Gastrocnemius medialis (tissue), 4 donors: ENCODE results near the gene PSMD2. TPM values are rescaled to one million over a fixed set of nuclear protein-coding genes. Genes with fewer than 3 reads are reported as not detected.

Experiments used
- ATAC-seq, 2 donors: fragments of 150-250 bp; one replicate each; pipeline ENCODE4 v1.9.1; 2016
- DNase-seq, 2 donors: peaks; one replicate each; pipeline ENCODE4 v3.0.0-alpha.2; 2019
- H3K27ac ChIP-seq, 4 donors: fragments of 200-600 bp; sonication (generic); 1 replicate in 1 of 4; 2 replicates in 3 of 4; pipeline ENCODE4 v1.5.1; 2016 to 2018; ENCODE audit warnings: mild to moderate bottlenecking in 2 of 4, moderate library complexity in 1 of 4
- H3K27me3 ChIP-seq, 3 donors: fragments of 200-600 bp; sonication (generic) in 2 of 3; 1 replicate in 1 of 3; 2 replicates in 2 of 3; pipeline versions ENCODE4 v1.5.1 to v1.6.0; 2016 to 2019; ENCODE audit warnings: mild to moderate bottlenecking in 1 of 3, moderate library complexity in 1 of 3
- H3K36me3 ChIP-seq, 2 donors: fragments of 200-600 bp; sonication (generic) in 1 of 2; one replicate each; pipeline ENCODE4 v1.5.1; 2017 to 2018
- H3K4me1 ChIP-seq, 2 donors: fragments of 200-600 bp; sonication (generic) in 1 of 2; one replicate each; pipeline ENCODE4 v1.5.1; 2016 to 2017; ENCODE audit warnings: mild to moderate bottlenecking in 2 of 2
- H3K4me3 ChIP-seq, 4 donors: fragments of 200-600 bp; sonication (generic) in 3 of 4; 1 replicate in 1 of 4; 2 replicates in 3 of 4; pipeline ENCODE4 v1.5.1; 2016 to 2019; ENCODE audit warnings: mild to moderate bottlenecking in 2 of 4
- H3K9me3 ChIP-seq, 3 donors: fragments of 200-600 bp; sonication (generic) in 2 of 3; 1 replicate in 1 of 3; 2 replicates in 2 of 3; pipeline ENCODE4 v1.5.1; 2016 to 2019
- POLR2A ChIP-seq, 2 donors: fragments of 450-650 bp; IDR thresholded peaks; one replicate each; pipeline ENCODE4 v1.6.1; 2017; ENCODE audit warnings: antibody characterized with exemption in 2 of 2, mild to moderate bottlenecking in 2 of 2, moderate library complexity in 2 of 2
- in situ Hi-C, 4 donors: fragments of 200-750 bp; cut with MboI; loops; one replicate each; pipeline versions ENCODE4 v1.15.0 to v1.8.0; 2017; ENCODE audit warnings: low sequenced_read_pairs in 4 of 4
- intact Hi-C: fragments of 100-400 bp; cut with DNase I; formaldehyde crosslinking; loops from one replicate; pipeline ENCODE4 v1.15.1; 2023; ENCODE audit warnings: low total_unique reads
- total RNA-seq, 4 donors: library from RNA; depleted of rRNA; stranded (reverse); fragments of >200 nt; gene quantifications; one replicate each; pipeline versions ENCODE4 v1.1.0 to v1.2.3, GENCODE V29; 2016
- TF ChIP-seq, protein P1 (sequence below), 5 experiments: fragments of 450-650 bp in 3 of 5; fragments of 200-600 bp in 2 of 5; sonication (generic) in 2 of 5; IDR thresholded peaks in 4 of 5; conservative IDR thresholded peaks in 1 of 5; 1 replicate in 4 of 5; 2 replicates in 1 of 5; pipeline ENCODE4 v1.5.1; 2016 to 2019; ENCODE audit warnings: antibody characterized with exemption in 5 of 5, mild to moderate bottlenecking in 3 of 5, moderate library complexity in 3 of 5

Gene PSMD2
- total RNA-seq, 4 donors from 2014 or later = 560 to 831 (median 720) TPM

DNA sequence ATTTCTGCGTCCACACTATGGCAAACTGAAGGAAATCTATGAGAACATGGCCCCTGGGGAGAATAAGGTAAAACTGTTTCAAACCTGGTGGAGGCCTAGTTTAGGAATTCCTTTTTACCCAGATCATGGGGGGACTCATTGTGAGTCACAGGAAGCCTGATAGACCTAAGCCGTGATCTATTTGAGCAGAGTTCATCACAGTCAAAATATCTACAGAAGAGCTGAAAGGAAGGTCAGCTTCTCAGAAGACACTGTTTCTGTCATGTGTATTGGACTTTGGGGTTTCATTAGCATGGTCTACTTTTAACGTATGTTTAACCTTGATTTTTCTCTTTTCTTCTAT lies 1.3 kb downstream of the PSMD2 start:
- in situ Hi-C loops (no loop called here), intact Hi-C loops (no loop called here)
- Histone ChIP-seq H3K4me1 (peaks cover 14 to 18% of the 10 kb centered on the region in 2 donors), H3K4me3 (peak overlapping the region; percentile 70 to 93 (median 76)), H3K27ac (peak overlapping the region; percentile 81 to 93 (median 86)), H3K9me3 (no peaks in the 10 kb centered on the region), H3K36me3 (peaks cover 18 to 53% of the 10 kb centered on the region in 2 donors), H3K27me3 (no peaks in the 10 kb centered on the region)
- ATAC-seq = no peak
- DNase-seq = no peak
- TF ChIP-seq, protein P1, sequence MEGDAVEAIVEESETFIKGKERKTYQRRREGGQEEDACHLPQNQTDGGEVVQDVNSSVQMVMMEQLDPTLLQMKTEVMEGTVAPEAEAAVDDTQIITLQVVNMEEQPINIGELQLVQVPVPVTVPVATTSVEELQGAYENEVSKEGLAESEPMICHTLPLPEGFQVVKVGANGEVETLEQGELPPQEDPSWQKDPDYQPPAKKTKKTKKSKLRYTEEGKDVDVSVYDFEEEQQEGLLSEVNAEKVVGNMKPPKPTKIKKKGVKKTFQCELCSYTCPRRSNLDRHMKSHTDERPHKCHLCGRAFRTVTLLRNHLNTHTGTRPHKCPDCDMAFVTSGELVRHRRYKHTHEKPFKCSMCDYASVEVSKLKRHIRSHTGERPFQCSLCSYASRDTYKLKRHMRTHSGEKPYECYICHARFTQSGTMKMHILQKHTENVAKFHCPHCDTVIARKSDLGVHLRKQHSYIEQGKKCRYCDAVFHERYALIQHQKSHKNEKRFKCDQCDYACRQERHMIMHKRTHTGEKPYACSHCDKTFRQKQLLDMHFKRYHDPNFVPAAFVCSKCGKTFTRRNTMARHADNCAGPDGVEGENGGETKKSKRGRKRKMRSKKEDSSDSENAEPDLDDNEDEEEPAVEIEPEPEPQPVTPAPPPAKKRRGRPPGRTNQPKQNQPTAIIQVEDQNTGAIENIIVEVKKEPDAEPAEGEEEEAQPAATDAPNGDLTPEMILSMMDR (IDR thresholded peaks at IDR 0.05 in 4 of 5, conservative IDR thresholded peaks at IDR 0.05 in 1 of 5) = no peak
- TF ChIP-seq POLR2A (IDR thresholded peaks at IDR 0.05) = no peak

DNA sequence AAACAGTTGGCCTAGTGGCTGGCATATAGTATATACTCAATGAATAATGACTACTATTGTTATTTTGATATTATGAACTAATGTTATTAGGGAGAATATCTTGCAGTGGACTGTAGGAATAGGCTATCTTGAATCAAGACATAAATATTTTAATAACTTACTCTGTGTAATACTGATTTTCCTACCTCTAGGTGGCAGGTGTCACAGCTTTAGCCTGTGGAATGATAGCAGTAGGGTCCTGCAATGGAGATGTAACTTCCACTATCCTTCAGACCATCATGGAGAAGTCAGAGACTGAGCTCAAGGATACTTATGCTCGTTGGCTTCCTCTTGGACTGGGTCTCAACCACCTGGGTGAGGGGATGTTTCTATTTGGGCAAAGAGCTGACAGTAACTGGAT lies 6.5 kb downstream of the PSMD2 start:
- H3K27ac ChIP-seq = no peak overlapping the region
- H3K27me3 ChIP-seq = no peaks in the 10 kb centered on the region
- no peaks in the 10 kb centered on the region for H3K9me3 ChIP-seq
- peaks cover 22 to 90% of the 10 kb centered on the region in 2 donors for H3K36me3 ChIP-seq
- ATAC-seq (peak in 1 of 2 donors; percentile 49), DNase-seq (no peak)
- peaks cover 5 to 8% of the 10 kb centered on the region in 2 donors for H3K4me1 ChIP-seq
- intact Hi-C loops = no loop called here
- in situ Hi-C loops = no loop called here
- TF ChIP-seq, protein P1 (IDR thresholded peaks at IDR 0.05 in 4 of 5, conservative IDR thresholded peaks at IDR 0.05 in 1 of 5) = peak in 2 of 5 experiments; percentile 14 to 18
- no peak for TF ChIP-seq POLR2A (IDR thresholded peaks at IDR 0.05)
- no peak overlapping the region for H3K4me3 ChIP-seq

DNA sequence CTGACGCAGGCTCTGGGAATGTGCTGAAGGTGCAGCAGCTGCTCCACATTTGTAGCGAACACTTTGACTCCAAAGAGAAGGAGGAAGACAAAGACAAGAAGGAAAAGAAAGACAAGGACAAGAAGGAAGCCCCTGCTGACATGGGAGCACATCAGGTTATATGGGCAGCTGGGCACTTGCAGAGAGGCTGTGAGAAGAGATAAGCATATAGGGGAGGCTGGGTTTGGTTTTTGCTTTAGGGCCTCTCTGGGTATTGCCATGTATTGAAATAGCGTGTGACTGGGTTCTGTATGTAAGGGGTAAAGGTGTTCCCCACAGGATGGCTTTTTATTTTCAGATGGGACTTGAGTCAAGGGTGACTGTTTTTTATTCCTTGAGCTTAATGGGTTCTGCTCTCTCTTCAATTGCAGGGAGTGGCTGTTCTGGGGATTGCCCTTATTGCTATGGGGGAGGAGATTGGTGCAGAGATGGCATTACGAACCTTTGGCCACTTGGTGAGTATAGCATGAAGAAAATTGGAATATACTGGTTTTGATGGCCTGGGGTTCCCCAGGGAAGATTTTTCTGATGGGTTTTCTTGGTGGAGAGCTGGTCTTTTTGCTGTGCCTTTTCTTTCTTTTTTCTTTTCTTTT lies 7.4 kb downstream of the PSMD2 start:
- H3K4me3 ChIP-seq = no peak overlapping the region
- H3K36me3 ChIP-seq = peaks cover 20 to 81% of the 10 kb centered on the region in 2 donors
- no peaks in the 10 kb centered on the region for H3K27me3 ChIP-seq
- no peaks in the 10 kb centered on the region for H3K9me3 ChIP-seq
- in situ Hi-C loops = no loop called here
- no peak overlapping the region for H3K27ac ChIP-seq
- H3K4me1 ChIP-seq = peaks cover 0 to 2% of the 10 kb centered on the region in 2 donors
- intact Hi-C loops = no loop called here
- no peak for TF ChIP-seq POLR2A (IDR thresholded peaks at IDR 0.05)
- TF ChIP-seq, protein P1 (IDR thresholded peaks at IDR 0.05 in 4 of 5, conservative IDR thresholded peaks at IDR 0.05 in 1 of 5) = no peak
- ATAC-seq = no peak
- DNase-seq = no peak

DNA sequence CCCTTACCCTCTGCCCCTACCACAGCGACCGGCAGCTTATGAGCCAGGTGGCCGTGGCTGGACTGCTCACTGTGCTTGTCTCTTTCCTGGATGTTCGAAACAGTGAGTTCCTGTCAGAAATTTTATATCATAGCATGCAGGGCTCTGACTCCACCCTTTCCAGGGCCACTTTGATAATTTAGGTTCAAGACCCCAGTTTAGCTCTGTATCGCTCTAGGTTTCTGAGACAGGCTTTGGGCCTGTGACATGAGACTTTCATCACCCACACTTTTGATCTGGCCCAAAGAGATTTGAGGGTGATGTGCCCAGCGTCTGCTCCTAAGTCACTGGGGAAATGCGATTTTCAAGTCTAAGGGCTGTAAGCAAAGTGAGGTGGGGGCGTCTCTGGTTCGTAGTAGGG lies 8.9 kb downstream of the PSMD2 start:
- Histone ChIP-seq H3K4me3 (no peak overlapping the region), H3K27me3 (no peaks in the 10 kb centered on the region), H3K9me3 (no peaks in the 10 kb centered on the region), H3K27ac (no peak overlapping the region), H3K36me3 (peaks cover 16 to 66% of the 10 kb centered on the region in 2 donors), H3K4me1 (no peaks in the 10 kb centered on the region)
- in situ Hi-C loops (no loop called here), intact Hi-C loops (no loop called here)
- TF ChIP-seq, protein P1 (IDR thresholded peaks at IDR 0.05 in 4 of 5, conservative IDR thresholded peaks at IDR 0.05 in 1 of 5) = no peak
- TF ChIP-seq POLR2A (IDR thresholded peaks at IDR 0.05) = no peak
- DNase-seq (no peak), ATAC-seq (no peak)

DNA sequence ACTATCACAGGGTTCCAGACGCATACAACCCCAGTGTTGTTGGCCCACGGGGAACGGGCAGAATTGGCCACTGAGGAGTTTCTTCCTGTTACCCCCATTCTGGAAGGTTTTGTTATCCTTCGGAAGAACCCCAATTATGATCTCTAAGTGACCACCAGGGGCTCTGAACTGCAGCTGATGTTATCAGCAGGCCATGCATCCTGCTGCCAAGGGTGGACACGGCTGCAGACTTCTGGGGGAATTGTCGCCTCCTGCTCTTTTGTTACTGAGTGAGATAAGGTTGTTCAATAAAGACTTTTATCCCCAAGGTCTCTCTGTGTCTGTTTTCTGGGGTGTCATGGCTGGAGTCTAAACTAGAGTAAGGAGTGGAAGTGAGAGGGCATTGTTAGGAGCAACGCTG lies 9.7 kb downstream of the PSMD2 start:
- Histone ChIP-seq H3K4me3 (no peak overlapping the region), H3K4me1 (peaks cover under 1 to 2% of the 10 kb centered on the region in 2 donors), H3K9me3 (no peaks in the 10 kb centered on the region), H3K27me3 (no peaks in the 10 kb centered on the region), H3K27ac (no peak overlapping the region), H3K36me3 (peaks cover 9 to 58% of the 10 kb centered on the region in 2 donors)
- ATAC-seq (no peak), DNase-seq (no peak)
- in situ Hi-C loops = no loop called here
- intact Hi-C loops = no loop called here
- no peak for TF ChIP-seq POLR2A (IDR thresholded peaks at IDR 0.05)
- TF ChIP-seq, protein P1 (IDR thresholded peaks at IDR 0.05 in 4 of 5, conservative IDR thresholded peaks at IDR 0.05 in 1 of 5) = no peak
